IgD-negative memory B cell (primary cell): Measurements from ENCODE around the gene MPP4. TPM values are rescaled to one million over a fixed set of nuclear protein-coding genes. Genes with fewer than 3 reads are reported as not detected.

Experiments
- H3K27ac Mint-ChIP-seq, 3 donors: one replicate each; pipeline ENCODE4 v1.8.0; 2020 to 2022; ENCODE audit warnings: mild to moderate bottlenecking in 3 of 3, mixed read lengths in 3 of 3, moderate library complexity in 1 of 3
- H3K27me3 Mint-ChIP-seq: one replicate; pipeline ENCODE4 v1.8.0; 2021; ENCODE audit warnings: mixed read lengths
- H3K36me3 Mint-ChIP-seq: one replicate; pipeline ENCODE4 v1.8.0; 2020; ENCODE audit warnings: mild to moderate bottlenecking, mixed read lengths
- H3K4me1 Mint-ChIP-seq, 3 donors: one replicate each; pipeline ENCODE4 v1.8.0; 2020 to 2022; ENCODE audit warnings: mixed read lengths in 3 of 3, mild to moderate bottlenecking in 1 of 3
- H3K4me3 Mint-ChIP-seq, 4 donors: one replicate each; pipeline ENCODE4 v1.8.0; 2020 to 2022; ENCODE audit warnings: mild to moderate bottlenecking in 4 of 4, mixed read lengths in 4 of 4, moderate library complexity in 3 of 4
- H3K9me3 Mint-ChIP-seq, 3 donors: one replicate each; pipeline ENCODE4 v1.8.0; 2020 to 2021; ENCODE audit warnings: mixed read lengths in 3 of 3, mild to moderate bottlenecking in 1 of 3
- polyA plus RNA-seq: library from polyadenylated mRNA; unstranded; fragments of 300-500 nt; fragmentation: Illumina TruSeq; gene quantifications from one replicate; pipeline ENCODE4 v1.2.3, GENCODE V29; 2021

The MPP4 gene
- polyA plus RNA-seq: not detected

- H3K36me3 Mint-ChIP-seq: peaks cover 11% of the 10 kb centered on the region
- H3K9me3 Mint-ChIP-seq: no peaks in the 10 kb centered on the region
- no peaks in the 10 kb centered on the region for H3K27me3 Mint-ChIP-seq
- H3K4me3 Mint-ChIP-seq: no peak within 1 kb of the TSS
- H3K27ac Mint-ChIP-seq: no peak within 1 kb of the TSS
- no peaks in the 10 kb centered on the region for H3K4me1 Mint-ChIP-seq
Observed at GRCh38 chr2:201698588-201699226, at the start of gene MPP4. Gene MPP4, minus strand, starts transcription at chr2:201698644. Its CDS starts 4,690 bp downstream, at chr2:201693954.

GRCh38 chr2:201746551-201746950 lies 48.1 kb upstream of the MPP4 start:
- H3K4me1 Mint-ChIP-seq: peaks cover 0 to 2% (median 0%) of the 10 kb centered on the region in 3 donors
- H3K36me3 Mint-ChIP-seq: peaks cover 9% of the 10 kb centered on the region
- H3K27me3 Mint-ChIP-seq: no peaks in the 10 kb centered on the region

GRCh38 chr2:201735486-201735885 lies 37.0 kb upstream of the MPP4 start:
- no peaks in the 10 kb centered on the region for H3K4me1 Mint-ChIP-seq
- H3K27me3 Mint-ChIP-seq: no peaks in the 10 kb centered on the region
- H3K36me3 Mint-ChIP-seq: peaks cover 9% of the 10 kb centered on the region
- H3K4me3 Mint-ChIP-seq: no peak overlapping the region
- H3K27ac Mint-ChIP-seq: no peak overlapping the region
- no peaks in the 10 kb centered on the region for H3K9me3 Mint-ChIP-seq

More at GRCh38 chr2:201746551-201746950, 48.1 kb upstream of the MPP4 start:
- Mint-ChIP-seq H3K4me3 (no peak overlapping the region), H3K27ac (no peak overlapping the region), H3K9me3 (no peaks in the 10 kb centered on the region)

- Mint-ChIP-seq H3K9me3 (no peaks in the 10 kb centered on the region), H3K4me1 (no peaks in the 10 kb centered on the region), H3K4me3 (no peak overlapping the region), H3K36me3 (peaks cover 9% of the 10 kb centered on the region), H3K27me3 (no peaks in the 10 kb centered on the region), H3K27ac (no peak overlapping the region)
Observed at GRCh38 chr2:201734111-201734510, 35.7 kb upstream of the MPP4 start.

- Mint-ChIP-seq H3K27ac (no peak overlapping the region), H3K4me3 (no peak overlapping the region), H3K27me3 (no peaks in the 10 kb centered on the region), H3K36me3 (peaks cover 9% of the 10 kb centered on the region), H3K9me3 (no peaks in the 10 kb centered on the region), H3K4me1 (no peaks in the 10 kb centered on the region)
Observed at GRCh38 chr2:201733544-201733943, 35.1 kb upstream of the MPP4 start.

- Mint-ChIP-seq H3K27me3 (no peaks in the 10 kb centered on the region), H3K27ac (no peak overlapping the region), H3K9me3 (no peaks in the 10 kb centered on the region), H3K4me3 (no peak overlapping the region), H3K4me1 (no peaks in the 10 kb centered on the region), H3K36me3 (peaks cover 16% of the 10 kb centered on the region)
Observed at GRCh38 chr2:201730651-201731285, 32.3 kb upstream of the MPP4 start.

- Mint-ChIP-seq H3K4me1 (no peaks in the 10 kb centered on the region), H3K4me3 (no peak overlapping the region), H3K36me3 (peaks cover 20% of the 10 kb centered on the region), H3K27me3 (no peaks in the 10 kb centered on the region), H3K9me3 (no peaks in the 10 kb centered on the region), H3K27ac (no peak overlapping the region)
Observed at GRCh38 chr2:201715459-201715858, 17.0 kb upstream of the MPP4 start.

GRCh38 chr2:201712726-201713125 lies 14.3 kb upstream of the MPP4 start:
- Mint-ChIP-seq H3K4me1 (no peaks in the 10 kb centered on the region), H3K27me3 (no peaks in the 10 kb centered on the region), H3K27ac (no peak overlapping the region), H3K36me3 (peaks cover 24% of the 10 kb centered on the region), H3K9me3 (no peaks in the 10 kb centered on the region), H3K4me3 (no peak overlapping the region)

- H3K36me3 Mint-ChIP-seq: peaks cover 26% of the 10 kb centered on the region
- no peaks in the 10 kb centered on the region for H3K4me1 Mint-ChIP-seq
- H3K27ac Mint-ChIP-seq: no peak overlapping the region
- no peak overlapping the region for H3K4me3 Mint-ChIP-seq
- H3K27me3 Mint-ChIP-seq: no peaks in the 10 kb centered on the region
- no peaks in the 10 kb centered on the region for H3K9me3 Mint-ChIP-seq
Observed at GRCh38 chr2:201709747-201710146, 11.3 kb upstream of the MPP4 start.

- Mint-ChIP-seq H3K36me3 (peaks cover 30% of the 10 kb centered on the region), H3K27ac (no peak overlapping the region), H3K4me1 (no peaks in the 10 kb centered on the region), H3K27me3 (no peaks in the 10 kb centered on the region), H3K9me3 (no peaks in the 10 kb centered on the region), H3K4me3 (no peak overlapping the region)
Observed at GRCh38 chr2:201709049-201709448, 10.6 kb upstream of the MPP4 start.

GRCh38 chr2:201707753-201708152 lies 9.3 kb upstream of the MPP4 start:
- Mint-ChIP-seq H3K36me3 (peaks cover 32% of the 10 kb centered on the region), H3K27ac (no peak overlapping the region)

GRCh38 chr2:201707142-201707541 lies 8.7 kb upstream of the MPP4 start:
- no peaks in the 10 kb centered on the region for H3K27me3 Mint-ChIP-seq
- H3K4me3 Mint-ChIP-seq: no peak overlapping the region
- H3K9me3 Mint-ChIP-seq: no peaks in the 10 kb centered on the region
- no peaks in the 10 kb centered on the region for H3K4me1 Mint-ChIP-seq
- H3K27ac Mint-ChIP-seq: no peak overlapping the region
- H3K36me3 Mint-ChIP-seq: peaks cover 32% of the 10 kb centered on the region

More at GRCh38 chr2:201707753-201708152, 9.3 kb upstream of the MPP4 start:
- Mint-ChIP-seq H3K4me3 (no peak overlapping the region), H3K9me3 (no peaks in the 10 kb centered on the region), H3K27me3 (no peaks in the 10 kb centered on the region), H3K4me1 (no peaks in the 10 kb centered on the region)

- Mint-ChIP-seq H3K27ac (no peak overlapping the region), H3K4me1 (no peaks in the 10 kb centered on the region), H3K27me3 (no peaks in the 10 kb centered on the region), H3K4me3 (no peak overlapping the region), H3K9me3 (no peaks in the 10 kb centered on the region), H3K36me3 (peaks cover 30% of the 10 kb centered on the region)
Observed at GRCh38 chr2:201704536-201704935, 6.1 kb upstream of the MPP4 start.

- H3K4me3 Mint-ChIP-seq: no peak overlapping the region
- H3K27me3 Mint-ChIP-seq: no peaks in the 10 kb centered on the region
- no peak overlapping the region for H3K27ac Mint-ChIP-seq
- H3K4me1 Mint-ChIP-seq: no peaks in the 10 kb centered on the region
- no peaks in the 10 kb centered on the region for H3K9me3 Mint-ChIP-seq
- peaks cover 18% of the 10 kb centered on the region for H3K36me3 Mint-ChIP-seq
Observed at GRCh38 chr2:201701646-201702045, 3.2 kb upstream of the MPP4 start.

GRCh38 chr2:201699416-201699815 lies 972 bp upstream of the MPP4 start:
- Mint-ChIP-seq H3K4me3 (no peak overlapping the region), H3K27ac (no peak overlapping the region), H3K36me3 (peaks cover 11% of the 10 kb centered on the region), H3K9me3 (no peaks in the 10 kb centered on the region), H3K4me1 (no peaks in the 10 kb centered on the region), H3K27me3 (no peaks in the 10 kb centered on the region)

GRCh38 chr2:201697899-201698298 lies 545 bp downstream of the MPP4 start:
- Mint-ChIP-seq H3K27ac (no peak overlapping the region), H3K36me3 (peaks cover 6% of the 10 kb centered on the region), H3K27me3 (no peaks in the 10 kb centered on the region), H3K9me3 (no peaks in the 10 kb centered on the region), H3K4me3 (no peak overlapping the region), H3K4me1 (no peaks in the 10 kb centered on the region)
